ENCODE measurements around the gene CCT7. TPM values are rescaled to one million over a fixed set of nuclear protein-coding genes. Genes with fewer than 3 reads are reported as not detected.

CCT7 gene
- total RNA-seq, 6 experiments from 2014 or later = 83.5 to 131 (median 99.4) TPM

DNA sequence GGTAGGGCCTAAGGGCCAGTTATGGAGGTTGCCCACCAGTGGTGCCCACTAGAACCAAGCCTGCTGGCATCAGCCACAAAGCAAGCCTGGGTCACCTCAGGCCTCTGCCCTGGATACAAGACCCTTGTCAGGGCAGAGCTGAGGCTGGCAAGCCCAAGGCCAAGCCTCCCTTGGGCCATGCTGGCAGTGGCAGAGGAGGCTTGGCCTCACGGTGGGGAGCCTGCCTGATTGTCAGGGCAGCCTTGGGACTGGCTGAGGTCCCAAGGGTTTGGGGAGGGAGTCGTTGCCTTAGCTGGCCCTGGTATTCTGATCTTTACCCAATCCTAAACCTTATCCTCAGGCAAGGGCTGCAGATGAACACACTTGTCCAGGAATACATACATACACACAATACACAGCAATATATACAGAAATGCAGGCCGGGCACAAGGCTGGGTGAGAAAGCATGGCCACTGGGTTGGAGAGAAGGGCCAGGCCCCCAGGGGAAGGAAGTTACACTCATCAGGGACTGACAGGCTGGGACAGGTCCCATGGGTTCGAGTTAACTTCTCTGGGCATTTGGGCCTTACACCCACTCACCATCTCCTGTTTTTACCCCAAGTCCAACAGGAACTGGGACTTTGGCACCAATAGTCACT, 21.0 kb downstream of the CCT7 start:
- DNase-seq = no peak
- H3K4me1 ChIP-seq = no peaks in the 10 kb centered on the region
- no peaks in the 10 kb centered on the region for H3K9me3 ChIP-seq
- H3K4me3 ChIP-seq = no peak overlapping the region
- no CpG with 5 or more reads among the region's 4 CpGs for WGBS (ENCODE audit: insufficient coverage, low coverage, low lambda C conversion rate, missing lambda C conversion rate)
- intact Hi-C loops (cut with DNase I) = no loop called here
- H3K27me3 ChIP-seq = no peaks in the 10 kb centered on the region
- no peak for ATAC-seq
- peaks cover 0 to 39% (median 24%) of the 10 kb centered on the region in 4 donors for H3K36me3 ChIP-seq
- no peak for TF ChIP-seq POLR2A (IDR thresholded peaks at IDR 0.05)
- TF ChIP-seq, protein P1, sequence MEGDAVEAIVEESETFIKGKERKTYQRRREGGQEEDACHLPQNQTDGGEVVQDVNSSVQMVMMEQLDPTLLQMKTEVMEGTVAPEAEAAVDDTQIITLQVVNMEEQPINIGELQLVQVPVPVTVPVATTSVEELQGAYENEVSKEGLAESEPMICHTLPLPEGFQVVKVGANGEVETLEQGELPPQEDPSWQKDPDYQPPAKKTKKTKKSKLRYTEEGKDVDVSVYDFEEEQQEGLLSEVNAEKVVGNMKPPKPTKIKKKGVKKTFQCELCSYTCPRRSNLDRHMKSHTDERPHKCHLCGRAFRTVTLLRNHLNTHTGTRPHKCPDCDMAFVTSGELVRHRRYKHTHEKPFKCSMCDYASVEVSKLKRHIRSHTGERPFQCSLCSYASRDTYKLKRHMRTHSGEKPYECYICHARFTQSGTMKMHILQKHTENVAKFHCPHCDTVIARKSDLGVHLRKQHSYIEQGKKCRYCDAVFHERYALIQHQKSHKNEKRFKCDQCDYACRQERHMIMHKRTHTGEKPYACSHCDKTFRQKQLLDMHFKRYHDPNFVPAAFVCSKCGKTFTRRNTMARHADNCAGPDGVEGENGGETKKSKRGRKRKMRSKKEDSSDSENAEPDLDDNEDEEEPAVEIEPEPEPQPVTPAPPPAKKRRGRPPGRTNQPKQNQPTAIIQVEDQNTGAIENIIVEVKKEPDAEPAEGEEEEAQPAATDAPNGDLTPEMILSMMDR (IDR thresholded peaks at IDR 0.05) = no peak
- no peak overlapping the region for H3K27ac ChIP-seq

- WGBS (ENCODE audit: insufficient coverage, low coverage, low lambda C conversion rate, missing lambda C conversion rate) = 40% methylated on average over 1 of the region's 5 CpGs
- Histone ChIP-seq H3K36me3 (peaks cover 0 to 32% (median 19%) of the 10 kb centered on the region in 4 donors), H3K9me3 (no peaks in the 10 kb centered on the region), H3K27me3 (no peaks in the 10 kb centered on the region), H3K27ac (no peak overlapping the region), H3K4me3 (no peak overlapping the region), H3K4me1 (no peaks in the 10 kb centered on the region)
- intact Hi-C loops (cut with DNase I) = no loop called here
- TF ChIP-seq, protein P1 (IDR thresholded peaks at IDR 0.05) = no peak
- TF ChIP-seq POLR2A (IDR thresholded peaks at IDR 0.05) = no peak
- no peak for ATAC-seq
- DNase-seq = no peak
These were observed 22.0 kb downstream of the CCT7 start for GRCh38 chr2:73255907-73256617.

DNA sequence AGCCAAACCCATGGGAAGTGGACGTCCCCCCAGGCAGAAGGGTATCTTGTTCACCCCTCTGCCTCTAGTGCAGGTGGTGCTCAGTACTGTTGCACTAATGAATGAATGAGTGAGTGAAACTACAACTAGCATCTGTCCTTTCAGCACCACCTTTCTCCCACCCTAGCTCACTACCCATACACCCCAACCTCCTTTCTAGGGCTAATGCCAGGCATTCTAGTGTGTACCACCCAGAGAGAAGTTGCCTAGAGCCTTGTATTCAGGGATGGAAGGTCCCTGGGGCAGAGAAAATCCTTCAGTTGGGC, 22.5 kb downstream of the CCT7 start:
- H3K27ac ChIP-seq = no peak overlapping the region
- H3K4me1 ChIP-seq = no peaks in the 10 kb centered on the region
- WGBS (ENCODE audit: insufficient coverage, low coverage, low lambda C conversion rate, missing lambda C conversion rate) = no CpG with 5 or more reads among the region's 1 CpG
- H3K36me3 ChIP-seq = peaks cover 0 to 27% (median 16%) of the 10 kb centered on the region in 4 donors
- DNase-seq (no peak), ATAC-seq (no peak)
- H3K9me3 ChIP-seq = no peaks in the 10 kb centered on the region
- no peak overlapping the region for H3K4me3 ChIP-seq
- intact Hi-C loops (cut with DNase I) = no loop called here
- no peaks in the 10 kb centered on the region for H3K27me3 ChIP-seq
- TF ChIP-seq POLR2A (IDR thresholded peaks at IDR 0.05) = no peak
- TF ChIP-seq, protein P1 (IDR thresholded peaks at IDR 0.05) = no peak

- Histone ChIP-seq H3K9me3 (no peaks in the 10 kb centered on the region), H3K27me3 (no peaks in the 10 kb centered on the region), H3K4me1 (no peaks in the 10 kb centered on the region), H3K4me3 (no peak overlapping the region), H3K27ac (no peak overlapping the region), H3K36me3 (peaks cover 0 to 23% (median 13%) of the 10 kb centered on the region in 4 donors)
- TF ChIP-seq, protein P1 (IDR thresholded peaks at IDR 0.05) = no peak
- TF ChIP-seq POLR2A (IDR thresholded peaks at IDR 0.05) = no peak
- intact Hi-C loops (cut with DNase I) = no loop called here
- 100% methylated on average over 2 of the region's 2 CpGs for WGBS (ENCODE audit: insufficient coverage, low coverage, low lambda C conversion rate, missing lambda C conversion rate)
- ATAC-seq = no peak
- DNase-seq = no peak
These were observed 22.9 kb downstream of the CCT7 start for GRCh38 chr2:73257021-73257420.

Measured in right lobe of liver (tissue), 6 donors.